Measurements from ENCODE around the gene RBBP6. TPM values are rescaled to one million over a fixed set of nuclear protein-coding genes. Genes with fewer than 3 reads are reported as not detected.
"Not testable (repeated sequence)": the region's sequence is repeated elsewhere in the genome, so short reads cannot be mapped to it uniquely, and the experiment has no call there.

Gene RBBP6
- total and polyA plus RNA-seq, 8 donors, result 9.0 to 130 (median 32.7) TPM

- TF ChIP-seq POLR2A (IDR thresholded peaks at IDR 0.05) (no peak), POLR2AphosphoS5 (IDR thresholded peaks at IDR 0.05) (no peak), CTCF (IDR thresholded peaks at IDR 0.05) (no peak), EP300 (IDR thresholded peaks at IDR 0.05) (no peak)
- no peak for DNase-seq
- WGBS, 5 donors, result 71 to 85% (median 76%) methylated on average over 7 of the region's 7 CpGs
- H3K4me1 ChIP-seq, result no peaks in the 10 kb centered on the region
- H3K4me3 ChIP-seq, result no peak overlapping the region
- H3K27me3 ChIP-seq, result peaks cover 0 to 29% (median 4%) of the 10 kb centered on the region in 3 donors
- no peak overlapping the region for H3K27ac ChIP-seq
- H3K9me3 ChIP-seq, result peaks cover 0 to 2% (median under 1%) of the 10 kb centered on the region in 4 donors
- intact Hi-C loops (cut with DNase I; ENCODE audit: low total_unique reads), result no loop called here
- H3K36me3 ChIP-seq, result no peaks in the 10 kb centered on the region
Measured at GRCh38 chr16:24493821-24494220, 45.5 kb upstream of the RBBP6 start.

GRCh38 chr16:24495207-24495606 is 44.2 kb upstream of the RBBP6 start:
- H3K9me3 ChIP-seq; H3K27ac ChIP-seq; H3K4me1 ChIP-seq; H3K4me3 ChIP-seq; DNase-seq; intact Hi-C loops (cut with DNase I; ENCODE audit: low total_unique reads); H3K36me3 ChIP-seq: not testable (repeated sequence)
- peaks cover 0 to 43% (median 0%) of the 10 kb centered on the region in 3 donors for H3K27me3 ChIP-seq
- WGBS, 5 donors, result 35 to 61% (median 54%) methylated on average over 9 of the region's 9 CpGs

- Histone ChIP-seq H3K36me3 (no peaks in the 10 kb centered on the region), H3K9me3 (no peaks in the 10 kb centered on the region), H3K4me1 (no peaks in the 10 kb centered on the region), H3K27ac (no peak overlapping the region), H3K27me3 (peaks cover 0 to 46% (median 0%) of the 10 kb centered on the region in 3 donors), H3K4me3 (no peak overlapping the region)
- WGBS, 5 donors, result 22 to 41% (median 33%) methylated on average over 3 of the region's 3 CpGs
- intact Hi-C loops (cut with DNase I; ENCODE audit: low total_unique reads), result no loop called here
- DNase-seq, result no peak
- TF ChIP-seq CTCF (IDR thresholded peaks at IDR 0.05), result no peak
- TF ChIP-seq EP300 (IDR thresholded peaks at IDR 0.05), result no peak
- TF ChIP-seq POLR2A (IDR thresholded peaks at IDR 0.05), result no peak
- TF ChIP-seq POLR2AphosphoS5 (IDR thresholded peaks at IDR 0.05), result no peak
Measured at GRCh38 chr16:24497440-24497839, 41.9 kb upstream of the RBBP6 start.

- DNase-seq, result peak in 1 of 2 donors; percentile 28
- Histone ChIP-seq H3K9me3 (no peaks in the 10 kb centered on the region), H3K36me3 (no peaks in the 10 kb centered on the region), H3K27me3 (peaks cover 0 to 57% (median 0%) of the 10 kb centered on the region in 3 donors), H3K27ac (no peak overlapping the region), H3K4me3 (no peak overlapping the region), H3K4me1 (no peaks in the 10 kb centered on the region)
- TF ChIP-seq EP300 (IDR thresholded peaks at IDR 0.05), result no peak
- no peak for TF ChIP-seq POLR2A (IDR thresholded peaks at IDR 0.05)
- no peak for TF ChIP-seq POLR2AphosphoS5 (IDR thresholded peaks at IDR 0.05)
- TF ChIP-seq CTCF (IDR thresholded peaks at IDR 0.05), result no peak
- 22 to 27% (median 24%) methylated on average over 13 to 15 of the region's 15 CpGs for WGBS, 5 donors
- intact Hi-C loops (cut with DNase I; ENCODE audit: low total_unique reads), result no loop called here
Measured at GRCh38 chr16:24499193-24499814, 40.1 kb upstream of the RBBP6 start.
